ENCODE results near the gene FERMT2.

DNA sequence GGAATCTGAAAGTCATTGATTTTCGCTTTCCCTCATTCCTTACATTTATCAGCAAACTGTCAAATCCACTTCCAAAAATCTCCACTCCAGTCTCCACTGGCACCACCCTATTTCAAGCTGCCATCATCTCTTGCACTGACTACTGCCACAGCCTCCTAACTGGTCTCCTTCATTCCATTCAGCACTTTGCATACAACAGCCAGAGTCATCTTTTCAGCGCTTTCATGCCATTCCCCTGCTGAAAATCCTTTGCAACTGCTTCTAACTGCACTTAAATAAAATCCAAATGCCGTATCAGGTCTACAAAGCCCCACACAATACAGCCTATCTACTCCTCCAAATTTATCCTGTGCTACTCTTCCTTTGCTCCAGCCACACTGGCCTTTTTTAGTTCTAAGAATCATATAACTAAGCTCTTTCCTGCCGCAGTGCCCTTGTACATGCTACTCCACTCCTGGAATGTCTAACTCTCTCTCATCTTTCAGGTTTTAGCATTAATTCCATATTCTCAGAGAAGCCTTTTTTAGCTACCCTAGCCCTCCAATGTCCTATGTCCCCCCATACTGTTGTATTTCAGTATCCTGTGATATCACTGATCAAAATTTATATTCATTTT, 21.6 kb downstream of the FERMT2 start:
- no peak for TF ChIP-seq POLR2AphosphoS5 (IDR thresholded peaks at IDR 0.05; ENCODE audit: low read depth, low read length)
- no peak for TF ChIP-seq POLR2A (IDR thresholded peaks at IDR 0.05; ENCODE audit: low read depth, low read length)
- no peak for TF ChIP-seq TAF1 (IDR thresholded peaks at IDR 0.05; ENCODE audit: borderline replicate concordance, low read depth, low read length)

All from GM12892 (cell line).